ENCODE measurements around the gene CEP89. TPM values are rescaled to one million over a fixed set of nuclear protein-coding genes. Genes with fewer than 3 reads are reported as not detected.

CEP89 gene
- total RNA-seq, 1 experiment from 2014 or later = 27.6 TPM

GRCh38 chr19:32865326-32865725 lies 106.4 kb downstream of the CEP89 start (continued):
- TF ChIP-seq EZH2 (IDR thresholded peaks at IDR 0.05) (no peak), POLR2A (IDR thresholded peaks at IDR 0.05; ENCODE audit: borderline replicate concordance, extremely low read depth, insufficient read depth, insufficient read length) (no peak), CEBPB (IDR thresholded peaks at IDR 0.05; ENCODE audit: low read depth) (no peak), ZNF274 (IDR thresholded peaks at IDR 0.05; ENCODE audit: low read depth, low read length) (no peak), EGR1 (IDR thresholded peaks at IDR 0.05; ENCODE audit: low read depth) (no peak)
- TF ChIP-seq, protein P1, sequence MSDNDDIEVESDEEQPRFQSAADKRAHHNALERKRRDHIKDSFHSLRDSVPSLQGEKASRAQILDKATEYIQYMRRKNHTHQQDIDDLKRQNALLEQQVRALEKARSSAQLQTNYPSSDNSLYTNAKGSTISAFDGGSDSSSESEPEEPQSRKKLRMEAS (IDR thresholded peaks at IDR 0.05) = no peak

DNA sequence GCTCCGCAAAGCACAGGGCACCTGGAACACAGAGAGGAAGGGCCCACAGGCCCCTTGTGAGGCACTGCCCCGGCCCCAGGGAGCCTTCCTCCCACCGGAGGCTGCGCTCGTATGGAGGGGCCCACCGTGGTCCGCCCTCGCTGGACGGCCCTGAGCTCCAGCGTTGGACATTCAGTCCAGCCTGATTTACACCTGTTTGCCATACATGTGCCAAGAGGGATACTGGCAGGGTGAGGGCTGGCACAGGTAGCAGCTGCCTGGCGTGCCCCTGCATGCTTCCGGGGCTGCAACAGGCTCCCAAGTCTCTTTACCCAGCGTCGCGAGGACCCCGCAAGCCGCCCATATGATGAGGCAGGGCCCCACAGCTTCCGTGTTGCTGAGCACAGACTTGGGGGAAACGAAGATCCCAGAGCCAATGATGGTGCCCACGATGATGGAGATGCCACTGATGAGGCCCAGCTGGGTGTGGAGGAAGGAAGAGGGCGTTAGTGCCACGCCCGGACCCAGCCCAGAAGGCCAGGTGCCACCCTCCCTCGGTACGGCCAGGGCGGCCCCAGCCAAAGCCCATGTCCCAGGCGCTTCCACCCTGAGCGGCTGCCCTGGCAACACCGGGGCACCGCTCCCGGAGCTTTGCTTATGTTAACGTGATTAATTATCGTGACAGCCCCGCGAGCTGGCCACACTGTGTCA lies 107.3 kb downstream of the CEP89 start:
- ChIA-PET RAD21 (ENCODE audit: low non-redundant PET in 1 of 2, low total read pairs in 2 of 2, uncharacterized antibody in 2 of 2, unreplicated experiment in 2 of 2) (no interaction called here), CTCF (no interaction called here), POLR2A (no interaction called here)
- Histone ChIP-seq H3K9me3 (ENCODE audit: control insufficient read depth in 1 of 2, insufficient read depth in 1 of 2, low read depth in 1 of 2, low read length in 2 of 2) (no peaks in the 10 kb centered on the region), H2AFZ (ENCODE audit: low read depth, low read length, poor library complexity, severe bottlenecking) (no peak overlapping the region), H3K27me3 (ENCODE audit: insufficient read depth, low read length) (no peaks in the 10 kb centered on the region), H3K4me2 (ENCODE audit: low read length) (no peak overlapping the region), H3K4me1 (ENCODE audit: control insufficient read depth in 1 of 2, insufficient read depth in 2 of 2, low read length in 2 of 2) (no peaks in the 10 kb centered on the region), H4K20me1 (ENCODE audit: insufficient read depth) (no peaks in the 10 kb centered on the region), H3K9me2 (ENCODE audit: insufficient read depth) (no peaks in the 10 kb centered on the region), H3K9ac (ENCODE audit: low read length) (no peak overlapping the region), H3K79me2 (ENCODE audit: insufficient read depth, low read length) (no peaks in the 10 kb centered on the region), H3K4me3 (replicated peaks in 1 of 2; ENCODE audit: low read depth in 1 of 2, low read length in 2 of 2) (no peak overlapping the region), H3K27ac (ENCODE audit: low read depth, low read length) (no peak overlapping the region), H3K36me3 (ENCODE audit: control insufficient read depth in 1 of 2, insufficient read depth in 2 of 2, low read length in 2 of 2) (no peaks in the 10 kb centered on the region)
- DNase-seq (ENCODE audit: low read depth, low spot score) = no peak
- intact Hi-C loops (cut with micrococcal nuclease) = no loop called here
- no peak for ATAC-seq
- BruUV-seq (replicated peaks) = no TSS peak
- no peak for TF ChIP-seq RAD21 (IDR thresholded peaks at IDR 0.05; ENCODE audit: low read depth)
- TF ChIP-seq, protein P1 (IDR thresholded peaks at IDR 0.05) = no peak
- TF ChIP-seq SIN3A (IDR thresholded peaks at IDR 0.05; ENCODE audit: low read depth) = no peak
- TF ChIP-seq ZBTB33 (IDR thresholded peaks at IDR 0.05; ENCODE audit: extremely low read depth, insufficient replicate concordance, low read length) = no peak
- TF ChIP-seq CEBPB (IDR thresholded peaks at IDR 0.05; ENCODE audit: low read depth) = no peak
- no peak for TF ChIP-seq SP1 (IDR thresholded peaks at IDR 0.05; ENCODE audit: low read depth)
- no peak for TF ChIP-seq ZNF274 (IDR thresholded peaks at IDR 0.05; ENCODE audit: low read depth, low read length)

Data from HCT116 (cell line).